Heart left ventricle (tissue), 16 donors: ENCODE data around the gene SLIT3. TPM values are rescaled to one million over a fixed set of nuclear protein-coding genes. Genes with fewer than 3 reads are reported as not detected.

Experiments used
- ATAC-seq, 4 donors: fragments of 200-7000 bp; cut with Tn5 transposase; one replicate each; pipeline ENCODE4 v1.9.1; 2020 to 2022; ENCODE audit warnings: moderate library complexity in 4 of 4, mild to moderate bottlenecking in 3 of 4, moderate number of reproducible peaks in 1 of 4
- DNase-seq, 5 donors: peaks; one replicate each; pipeline ENCODE4 v3.0.0-alpha.2; 2020
- H3K27ac ChIP-seq, 12 donors: fragments of 200-600 bp; sonication (generic) in 4 of 12; one replicate each; pipeline versions ENCODE4 v1.5.0 to v1.8.0; 2016 to 2022; ENCODE audit warnings: mild to moderate bottlenecking in 2 of 12
- H3K27me3 ChIP-seq, 9 donors: fragments of 200-600 bp; sonication (generic) in 2 of 9; one replicate each; pipeline versions ENCODE4 v1.5.1 to v1.8.0; 2016 to 2022; ENCODE audit warnings: mild to moderate bottlenecking in 3 of 9
- H3K36me3 ChIP-seq, 9 donors: fragments of 200-600 bp; sonication (generic) in 2 of 9; one replicate each; pipeline versions ENCODE4 v1.5.0 to v1.8.0; 2018 to 2022; ENCODE audit warnings: mild to moderate bottlenecking in 2 of 9
- H3K4me1 ChIP-seq, 12 donors: fragments of 200-600 bp; sonication (generic) in 4 of 12; one replicate each; pipeline versions ENCODE4 v1.5.0 to v1.8.0; 2016 to 2022; ENCODE audit warnings: mild to moderate bottlenecking in 3 of 12
- H3K4me3 ChIP-seq, 12 donors: fragments of 200-600 bp; sonication (generic) in 4 of 12; one replicate each; pipeline versions ENCODE4 v1.5.0 to v1.8.0; 2017 to 2022; ENCODE audit warnings: mild to moderate bottlenecking in 9 of 12, moderate library complexity in 4 of 12
- H3K9me3 ChIP-seq, 12 donors: fragments of 200-600 bp; sonication (generic) in 4 of 12; one replicate each; pipeline versions ENCODE4 v1.5.0 to v1.8.0; 2016 to 2022; ENCODE audit warnings: mild to moderate bottlenecking in 1 of 12
- POLR2A ChIP-seq, 2 donors: fragments of 450-650 bp; IDR thresholded peaks; one replicate each; pipeline ENCODE4 v1.6.1; 2017; ENCODE audit warnings: antibody characterized with exemption in 2 of 2, mild to moderate bottlenecking in 2 of 2, moderate library complexity in 2 of 2
- WGBS, 4 donors: extraction: QIAGEN DNeasy Blood & Tissue Kit in 2 of 4; methylation state at CpG; one replicate each; pipeline versions ENCODE4 v1.1.5 to v1.1.7; 2013 to 2018; 5-methylcytosine and 5-hydroxymethylcytosine counted together
- intact Hi-C, 10 donors: fragments of 100-400 bp; cut with DNase I; formaldehyde crosslinking; loops; one replicate each; pipeline versions ENCODE4 v1.11.1 to v1.14.2; 2022
- polyA plus RNA-seq, 2 donors: library from polyadenylated mRNA; stranded (reverse); fragments of 200-250 nt; gene quantifications; one replicate each; pipeline ENCODE4 v1.2.3, GENCODE V29; 2013
- total RNA-seq, 9 donors: library from RNA; depleted of rRNA in 2 of 9; stranded (reverse); fragments of >200 nt in 2 of 9; fragmentation: NEBNext Ultra II Directional in 3 of 9; extraction: Animal tissue kit (Norgen Biotek cat#: 25700) in 3 of 9; gene quantifications; one replicate each; pipeline versions ENCODE4 v1.1.0 to v1.2.4, GENCODE V29; 2016 to 2023
- TF ChIP-seq, protein P1 (sequence below), 12 donors: fragments of 200-600 bp; sonication (generic) in 4 of 12; IDR thresholded peaks; one replicate each; pipeline versions ENCODE4 v1.5.0 to v1.8.0; 2018 to 2022; ENCODE audit warnings: antibody characterized with exemption in 12 of 12, mild to moderate bottlenecking in 5 of 12
- donor health status: ischemic (EF 13 %, LVEDD 7.1; RV severe dilation, severe dysfunction).
- donor health status: healthy with polysubstance abuse.
- donor health status: DM: no; HTN: yes; CAD: no.
- donor health status: DM: no; HTN: no; CAD: no.
- donor health status: ischemic (EF 25% LVEDD 6.9; RV normal size, moderate dysfunction).
- donor health status: ischemic (EF 25% LVEDD 5.7; RV mildly dilated, moderate dysfunction).
- donor health status: healthy.
- donor health status: DM: yes; HTN: yes; CAD: no.
- donor health status: ischemic (EF 35%, LVEDD 5.7; RV mildly dilated, moderate dysfunction).
- donor health status: nonischemic (EF 11% LVEDD 7.7; RV severe dilation, severe dysfunction).
- donor health status: DM: yes; HTN: yes; CAD: no.
- donor health status: PGD.
- donor health status: ischemic (EF 29% LVEDD 5.4; RV normal size, mild dysfunction).
- donor health status: nonischemic (EF 23%, LVEDD 6.1; RV moderate dilation, normal function).

The SLIT3 gene
- total and polyA plus RNA-seq, 11 donors = 2.3 to 40.3 (median 14.4) TPM

GRCh38 chr5:168989731-168990505 is 311.0 kb downstream of the SLIT3 start:
- intact Hi-C loops = loop anchor here (2.0 to 10.0 kb wide), 13 partner anchors 207 to 595 kb away; partner anchors contain the start of genes SLIT3 (in 3 of the 10) and SPDL1 (in 2 of the 10)
- peaks cover 0 to 13% (median 5%) of the 10 kb centered on the region in 12 donors for H3K4me1 ChIP-seq
- no peak overlapping the region for H3K4me3 ChIP-seq
- no peaks in the 10 kb centered on the region for H3K36me3 ChIP-seq
- no peaks in the 10 kb centered on the region for H3K9me3 ChIP-seq
- no peak for TF ChIP-seq POLR2A (IDR thresholded peaks at IDR 0.05)
- TF ChIP-seq, protein P1, sequence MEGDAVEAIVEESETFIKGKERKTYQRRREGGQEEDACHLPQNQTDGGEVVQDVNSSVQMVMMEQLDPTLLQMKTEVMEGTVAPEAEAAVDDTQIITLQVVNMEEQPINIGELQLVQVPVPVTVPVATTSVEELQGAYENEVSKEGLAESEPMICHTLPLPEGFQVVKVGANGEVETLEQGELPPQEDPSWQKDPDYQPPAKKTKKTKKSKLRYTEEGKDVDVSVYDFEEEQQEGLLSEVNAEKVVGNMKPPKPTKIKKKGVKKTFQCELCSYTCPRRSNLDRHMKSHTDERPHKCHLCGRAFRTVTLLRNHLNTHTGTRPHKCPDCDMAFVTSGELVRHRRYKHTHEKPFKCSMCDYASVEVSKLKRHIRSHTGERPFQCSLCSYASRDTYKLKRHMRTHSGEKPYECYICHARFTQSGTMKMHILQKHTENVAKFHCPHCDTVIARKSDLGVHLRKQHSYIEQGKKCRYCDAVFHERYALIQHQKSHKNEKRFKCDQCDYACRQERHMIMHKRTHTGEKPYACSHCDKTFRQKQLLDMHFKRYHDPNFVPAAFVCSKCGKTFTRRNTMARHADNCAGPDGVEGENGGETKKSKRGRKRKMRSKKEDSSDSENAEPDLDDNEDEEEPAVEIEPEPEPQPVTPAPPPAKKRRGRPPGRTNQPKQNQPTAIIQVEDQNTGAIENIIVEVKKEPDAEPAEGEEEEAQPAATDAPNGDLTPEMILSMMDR (IDR thresholded peaks at IDR 0.05) = no peak
- WGBS, 4 donors = 80 to 90% (median 85%) methylated on average over 8 of the region's 8 CpGs
- ATAC-seq (no peak), DNase-seq (no peak)
- no peak overlapping the region for H3K27ac ChIP-seq
- H3K27me3 ChIP-seq = peaks cover 0 to 12% (median 0%) of the 10 kb centered on the region in 9 donors

GRCh38 chr5:168988699-168989098 is 312.2 kb downstream of the SLIT3 start:
- Histone ChIP-seq H3K9me3 (no peaks in the 10 kb centered on the region), H3K27me3 (peaks cover 0 to 12% (median 0%) of the 10 kb centered on the region in 9 donors), H3K27ac (no peak overlapping the region), H3K4me1 (peaks cover 0 to 13% (median 5%) of the 10 kb centered on the region in 12 donors), H3K4me3 (no peak overlapping the region), H3K36me3 (no peaks in the 10 kb centered on the region)
- no peak for ATAC-seq
- intact Hi-C loops = loop anchor here (1.0 to 10.0 kb wide), 14 partner anchors 208 to 596 kb away; partner anchors contain the start of genes SLIT3 (in 3 of the 10) and SPDL1 (in 2 of the 10)
- TF ChIP-seq, protein P1 (IDR thresholded peaks at IDR 0.05) = no peak
- TF ChIP-seq POLR2A (IDR thresholded peaks at IDR 0.05) = no peak
- WGBS, 4 donors = 62 to 67% (median 65%) methylated on average over 2 of the region's 2 CpGs
- DNase-seq = no peak

DNA sequence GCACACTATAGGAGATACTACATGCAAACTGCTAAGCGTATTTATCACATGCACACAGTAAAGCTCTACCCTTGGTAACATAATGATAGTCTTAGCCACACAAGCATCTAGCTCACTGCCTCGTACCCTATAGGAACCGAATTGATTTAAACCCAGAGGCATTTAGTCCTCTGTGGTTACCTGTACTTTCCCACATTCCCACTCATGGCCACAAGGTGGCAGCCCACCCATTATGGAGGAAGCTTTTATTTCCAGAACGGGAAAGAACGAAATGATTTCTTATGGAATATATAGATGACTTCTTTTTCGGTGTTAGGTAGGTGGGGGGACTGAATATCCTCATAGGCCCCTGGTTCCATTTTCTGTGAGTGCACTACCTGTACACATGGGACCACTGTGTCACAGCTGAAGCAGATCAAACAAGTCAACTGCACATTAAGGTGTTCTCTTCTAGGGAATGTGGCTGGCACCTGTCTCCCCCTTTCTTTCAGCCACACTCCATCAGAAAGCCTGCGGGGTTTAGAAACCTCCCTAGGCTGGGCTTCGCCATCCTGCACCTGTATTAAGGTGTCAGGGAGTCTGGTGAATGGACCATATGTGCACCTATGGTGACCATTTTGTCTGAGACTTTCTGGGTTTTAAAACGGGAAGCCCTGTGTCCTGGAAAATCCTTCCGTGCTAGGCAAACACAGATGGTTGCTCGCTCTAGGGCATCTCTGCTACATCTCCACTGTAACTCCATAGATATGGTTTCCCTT is 313.2 kb downstream of the SLIT3 start:
- ATAC-seq = peak in 3 of 4 donors; percentile 48 to 59 (median 54)
- DNase-seq = peak; percentile 38 to 70 (median 62)
- Histone ChIP-seq H3K4me1 (peaks cover 0 to 13% (median 5%) of the 10 kb centered on the region in 12 donors), H3K27ac (no peak overlapping the region), H3K4me3 (no peak overlapping the region), H3K9me3 (no peaks in the 10 kb centered on the region), H3K27me3 (peaks cover 0 to 12% (median 2%) of the 10 kb centered on the region in 9 donors), H3K36me3 (no peaks in the 10 kb centered on the region)
- intact Hi-C loops = loop anchor here (1.0 to 10.0 kb wide), 17 partner anchors 209 to 597 kb away; partner anchors contain the start of genes SLIT3 (in 4 of the 10) and SPDL1 (in 2 of the 10)
- WGBS, 4 donors = 34 to 38% (median 37%) methylated on average over 9 to 11 of the region's 11 CpGs
- TF ChIP-seq, protein P1 (IDR thresholded peaks at IDR 0.05) = peak; percentile 78 to 93 (median 90)
- no peak for TF ChIP-seq POLR2A (IDR thresholded peaks at IDR 0.05)
